ENCODE results near the gene CGNL1.

Gene CGNL1

GRCh38 chr15:57597431-57597830 lies 221.1 kb downstream of the CGNL1 start:
- DNase-seq (ENCODE audit: low spot score), result no peak

- no peak for DNase-seq (ENCODE audit: low spot score)
These were observed 222.0 kb downstream of the CGNL1 start for GRCh38 chr15:57598346-57598745.

GRCh38 chr15:57599296-57599810 lies 223.0 kb downstream of the CGNL1 start:
- no peak for DNase-seq (ENCODE audit: low spot score)

- no peak for DNase-seq (ENCODE audit: low spot score)
These were observed 223.9 kb downstream of the CGNL1 start for GRCh38 chr15:57600197-57600596.

Measured in LoVo (cell line).